GM18498 (cell line): ENCODE results near the gene CPN1.
"Not testable (repeated sequence)": the region's sequence is repeated elsewhere in the genome, so short reads cannot be mapped to it uniquely, and the experiment has no call there.

Experiments used
- ATAC-seq: cut with Tn5 transposase; IDR thresholded peaks from one replicate; pipeline ENCODE4 v1.9.1; 2021; ENCODE audit warnings: mild to moderate bottlenecking, moderate library complexity; ENCODE audit not compliant: unreplicated experiment

The CPN1 gene

GRCh38 chr10:100025576-100025975, 56.1 kb downstream of the CPN1 start:
- ATAC-seq = no peak

- no peak for ATAC-seq
Observed at GRCh38 chr10:100024748-100025147, 56.9 kb downstream of the CPN1 start.

- no peak for ATAC-seq
Observed at GRCh38 chr10:100022403-100022802, 59.3 kb downstream of the CPN1 start.

GRCh38 chr10:100021322-100021721, 60.3 kb downstream of the CPN1 start:
- ATAC-seq = no peak

- no peak for ATAC-seq
Observed at GRCh38 chr10:100020886-100021253, 60.8 kb downstream of the CPN1 start.

GRCh38 chr10:100020142-100020885, 61.4 kb downstream of the CPN1 start:
- peak; percentile 82 for ATAC-seq

GRCh38 chr10:100019787-100020141, 61.9 kb downstream of the CPN1 start:
- ATAC-seq = peak; percentile 2

- peak; percentile 61 for ATAC-seq
Observed at GRCh38 chr10:100014071-100014762, 67.5 kb downstream of the CPN1 start.

GRCh38 chr10:100013621-100014020, 68.0 kb downstream of the CPN1 start:
- no peak for ATAC-seq

- not testable (repeated sequence) for ATAC-seq
Observed at GRCh38 chr10:100011906-100012305, 69.8 kb downstream of the CPN1 start.

GRCh38 chr10:100009793-100010676, 71.6 kb downstream of the CPN1 start, which contains the start of gene DNMBP:
TSS of gene DNMBP (minus strand) at chr10:100009947. CDS start at chr10:99972124, 37,823 bp downstream.
- peak; percentile 73 for ATAC-seq

- ATAC-seq = peak; percentile 63
Observed at GRCh38 chr10:100009283-100009792, 72.3 kb downstream of the CPN1 start.

- ATAC-seq = no peak
Observed at GRCh38 chr10:100008708-100009282, 72.9 kb downstream of the CPN1 start.

GRCh38 chr10:100008142-100008522, 73.5 kb downstream of the CPN1 start:
- ATAC-seq = no peak

- no peak for ATAC-seq
Observed at GRCh38 chr10:100007231-100008141, 74.2 kb downstream of the CPN1 start.

- no peak for ATAC-seq
Observed at GRCh38 chr10:100006243-100006886, 75.3 kb downstream of the CPN1 start.

GRCh38 chr10:100004805-100005510, 76.7 kb downstream of the CPN1 start:
- ATAC-seq = no peak

GRCh38 chr10:100000109-100000644, 81.5 kb downstream of the CPN1 start:
- ATAC-seq = no peak
